ENCODE results near the gene TMSB10. TPM values are rescaled to one million over a fixed set of nuclear protein-coding genes. Genes with fewer than 3 reads are reported as not detected.

TMSB10 gene
- total and polyA plus RNA-seq, 2 experiments from 2014 or later, result 834 to 2,942 TPM

- Mint-ChIP-seq H3K4me3 (no peak overlapping the region), H3K27ac (no peak overlapping the region), H3K36me3 (ENCODE audit: low read depth) (no peaks in the 10 kb centered on the region), H3K9me3 (no peaks in the 10 kb centered on the region), H3K27me3 (ENCODE audit: insufficient read depth, low read depth, poor library complexity) (peaks cover 39% of the 10 kb centered on the region), H3K4me1 (peaks cover 8% of the 10 kb centered on the region; the same call in 2 of the 3 replicates)
- 0 out of 2 replicates have a peak overlapping the region, but pooled peaks have one; percentile 14 for H2AFZ ChIP-seq
- no peak overlapping the region for H3K4me3 ChIP-seq
- DNase-seq (ENCODE audit: low spot score) (no peak), ATAC-seq (no peak)
- no peak overlapping the region for H3K27ac ChIP-seq (ENCODE audit: low read depth)
- peaks cover 48% of the 10 kb centered on the region for H3K27me3 ChIP-seq (ENCODE audit: insufficient read depth)
- H3K4me2 ChIP-seq, result no peak overlapping the region
- TF ChIP-seq CTCF (conservative IDR thresholded peaks at IDR 0.05; ENCODE audit: low read depth in 2 of 2) (no peak), REST (IDR thresholded peaks at IDR 0.05; ENCODE audit: unreplicated experiment) (no peak), STAT1 (IDR thresholded peaks at IDR 0.05; ENCODE audit: unreplicated experiment) (no peak), CREB1 (CRISPR knock-in tag; IDR thresholded peaks at IDR 0.05; ENCODE audit: low read depth) (no peak), POLR2AphosphoS5 (IDR thresholded peaks at IDR 0.05; ENCODE audit: low read depth) (no peak), ZNF462 (CRISPR knock-in tag; IDR thresholded peaks at IDR 0.05) (no peak)
- no peaks in the 10 kb centered on the region for H3K79me2 ChIP-seq (replicated peaks; ENCODE audit: insufficient read depth)
- 0 out of 2 replicates have a peak, but pooled peaks cover 6% of the 10 kb centered on the region for H3F3A ChIP-seq (replicated peaks; ENCODE audit: low read depth)
- H3K4me1 ChIP-seq (ENCODE audit: insufficient read depth), result no peaks in the 10 kb centered on the region; the same call in 1 of the 2 replicates
- no peaks in the 10 kb centered on the region for H3K9me2 ChIP-seq (ENCODE audit: insufficient read depth)
- H3K36me3 ChIP-seq (ENCODE audit: insufficient read depth), result no peaks in the 10 kb centered on the region
- no peaks in the 10 kb centered on the region for H4K20me1 ChIP-seq (replicated peaks; ENCODE audit: insufficient read depth)
Measured at GRCh38 chr2:84884449-84884848, 21.0 kb upstream of the TMSB10 start.

All from GM23338 (cell line).